Stimulated activated CD8-positive, alpha-beta memory T cell treated with anti-CD3 and anti-CD28 coated beads, Interleukin-2, amount 100 ng/mL, for 1 hour (primary cell): ENCODE measurements around the gene CCDC175.

ENCODE experiments used
- DNase-seq, 2 donors: peaks; one replicate each; pipeline ENCODE4 v3.0.0-alpha.2; 2020; ENCODE audit warnings: low read depth in 2 of 2

Gene CCDC175

GRCh38 chr14:59576332-59577294 lies at the start of gene CCDC175:
CCDC175 (minus strand) TSS chr14:59576812; CDS start chr14:59576775, 37 bp downstream.
- peak; percentile 59 to 72 for DNase-seq

GRCh38 chr14:59622631-59623030 lies 46.0 kb upstream of the CCDC175 start:
- DNase-seq: no peak

- DNase-seq: no peak
Observed at GRCh38 chr14:59619061-59619460, 42.4 kb upstream of the CCDC175 start.

GRCh38 chr14:59601056-59601455 lies 24.4 kb upstream of the CCDC175 start:
- DNase-seq: no peak

- no peak for DNase-seq
Observed at GRCh38 chr14:59600211-59600945, 23.8 kb upstream of the CCDC175 start.

GRCh38 chr14:59595071-59595470 lies 18.5 kb upstream of the CCDC175 start:
- DNase-seq: no peak

- DNase-seq: no peak
Observed at GRCh38 chr14:59591641-59592370, 15.2 kb upstream of the CCDC175 start.

DNA sequence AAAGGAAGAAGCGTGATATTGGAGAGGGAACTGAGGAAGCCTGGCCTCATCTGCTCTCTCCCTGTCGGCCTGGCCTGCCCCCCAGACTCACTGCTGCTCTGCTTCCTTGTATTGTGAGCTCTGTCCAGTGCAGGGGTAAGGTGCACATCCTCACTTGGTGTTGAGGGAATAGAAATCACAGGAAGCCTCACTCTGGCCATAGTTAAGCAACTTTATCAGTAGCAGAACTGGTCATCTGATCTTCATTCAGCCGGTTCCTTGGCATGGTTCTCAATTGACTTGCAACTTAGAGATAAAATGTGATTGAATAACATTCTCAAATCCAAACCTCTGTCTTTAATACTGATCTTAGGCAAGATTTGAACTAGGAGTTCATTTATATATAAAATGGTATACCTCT lies 11.5 kb upstream of the CCDC175 start:
- no peak for DNase-seq

DNA sequence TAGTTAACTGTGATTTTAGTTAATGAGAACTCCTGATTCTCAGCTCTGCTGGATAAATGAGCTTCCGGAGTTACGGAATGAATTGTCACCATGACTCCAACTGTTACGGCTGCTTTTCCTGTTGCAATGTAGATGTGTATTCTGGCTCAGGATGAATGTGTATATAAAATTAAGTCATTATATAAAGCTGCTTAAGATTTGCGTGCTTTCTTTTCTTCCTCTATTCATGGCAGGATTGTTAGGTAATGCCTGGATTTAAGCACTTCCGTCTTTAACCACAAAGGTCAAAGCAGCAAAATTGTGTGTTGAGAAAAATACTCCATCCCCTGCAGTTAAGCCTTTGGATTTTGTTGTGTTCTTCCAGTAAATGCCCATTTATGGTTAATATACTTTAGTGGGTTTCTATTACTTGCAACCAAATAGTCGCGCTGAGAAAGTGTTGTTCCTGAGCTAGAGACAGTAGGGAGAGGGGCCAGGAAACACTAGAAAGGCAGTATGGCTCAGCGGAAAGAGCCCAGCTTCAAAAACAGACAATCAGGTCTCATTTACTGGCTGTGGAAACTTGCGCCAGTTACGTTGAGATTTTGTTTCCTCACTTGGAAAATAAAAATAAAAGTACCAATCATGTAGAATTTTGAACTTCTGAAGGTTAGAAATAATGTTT lies 9.4 kb upstream of the CCDC175 start:
- no peak for DNase-seq

DNA sequence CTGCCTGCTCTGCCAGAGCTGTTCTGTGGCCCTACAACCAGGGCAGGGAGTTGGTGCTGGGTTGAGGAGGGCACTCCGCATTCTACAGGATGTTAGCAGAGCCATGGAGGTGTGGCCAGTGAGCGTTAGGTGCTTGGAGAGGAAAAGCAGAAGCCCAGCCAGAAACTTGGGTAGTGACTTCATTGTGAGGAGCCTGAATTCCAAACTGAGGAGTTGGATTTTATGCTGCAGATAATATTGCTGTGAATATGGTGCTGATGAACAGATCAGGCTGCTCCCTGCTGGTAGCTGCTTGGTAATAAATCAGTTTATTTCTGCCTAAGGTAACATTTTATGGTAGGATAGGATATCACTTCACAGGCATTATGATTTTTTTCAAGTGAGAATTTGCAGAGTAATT lies 7.1 kb upstream of the CCDC175 start:
- DNase-seq: no peak

DNA sequence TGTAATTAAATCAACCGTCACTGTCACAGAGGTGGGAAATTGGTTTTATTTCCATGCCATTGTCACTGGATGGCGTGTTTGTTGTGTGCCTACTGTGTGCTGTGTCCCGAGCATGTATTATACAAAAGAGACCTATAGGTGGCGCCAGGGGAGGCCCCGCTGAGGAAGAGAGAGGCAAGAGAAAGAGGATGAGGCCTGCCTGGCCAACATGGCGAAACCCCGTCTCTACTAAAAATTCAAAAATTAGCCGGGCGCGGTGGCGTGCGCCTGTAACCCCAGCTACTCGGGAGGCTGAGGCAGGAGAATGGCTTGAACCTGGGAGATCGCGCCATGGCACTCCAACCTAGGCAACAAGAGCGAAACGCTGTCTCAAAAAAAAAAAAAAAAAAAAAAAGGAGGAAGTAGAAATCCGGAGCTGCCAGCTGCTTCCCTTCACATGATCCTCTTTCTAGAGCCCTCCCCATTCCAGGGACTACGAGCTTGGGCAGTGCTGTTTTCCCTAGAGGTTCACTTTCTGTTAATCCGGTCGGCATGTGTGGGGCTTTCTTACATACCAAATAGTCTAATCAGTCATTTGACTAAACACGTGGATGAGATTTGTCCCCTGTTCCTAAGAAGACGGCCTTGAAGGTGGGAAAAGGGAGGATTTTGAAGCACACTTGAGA lies 6.4 kb upstream of the CCDC175 start:
- DNase-seq: no peak

- no peak for DNase-seq
Observed at GRCh38 chr14:59582161-59582560, 5.5 kb upstream of the CCDC175 start.

DNA sequence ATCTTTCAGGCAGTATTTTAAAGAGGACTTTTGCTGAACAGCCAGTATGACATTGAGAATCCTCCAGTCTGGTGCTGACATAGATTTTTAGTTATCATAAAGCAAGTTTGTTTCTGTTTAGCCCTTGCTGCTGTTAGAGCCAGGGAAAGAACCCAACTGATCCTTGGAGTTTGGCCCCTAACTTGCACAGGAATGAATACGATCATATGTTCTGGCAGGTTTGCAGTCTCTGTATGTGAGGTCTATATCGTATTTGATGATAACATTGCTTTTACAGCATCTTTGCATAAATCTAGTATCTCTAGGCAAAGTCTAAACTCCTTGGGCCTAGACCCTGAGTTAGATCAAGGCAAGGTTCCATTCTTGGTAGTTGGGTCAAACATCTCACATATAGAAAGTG lies 4.3 kb upstream of the CCDC175 start:
- DNase-seq: no peak

- no peak for DNase-seq
Observed at GRCh38 chr14:59570122-59570521, 6.5 kb downstream of the CCDC175 start.

- no peak for DNase-seq
Observed at GRCh38 chr14:59566725-59567124, 9.9 kb downstream of the CCDC175 start.

GRCh38 chr14:59566296-59566695 lies 10.3 kb downstream of the CCDC175 start:
- no peak for DNase-seq

GRCh38 chr14:59565087-59565486 lies 11.5 kb downstream of the CCDC175 start:
- no peak for DNase-seq

DNA sequence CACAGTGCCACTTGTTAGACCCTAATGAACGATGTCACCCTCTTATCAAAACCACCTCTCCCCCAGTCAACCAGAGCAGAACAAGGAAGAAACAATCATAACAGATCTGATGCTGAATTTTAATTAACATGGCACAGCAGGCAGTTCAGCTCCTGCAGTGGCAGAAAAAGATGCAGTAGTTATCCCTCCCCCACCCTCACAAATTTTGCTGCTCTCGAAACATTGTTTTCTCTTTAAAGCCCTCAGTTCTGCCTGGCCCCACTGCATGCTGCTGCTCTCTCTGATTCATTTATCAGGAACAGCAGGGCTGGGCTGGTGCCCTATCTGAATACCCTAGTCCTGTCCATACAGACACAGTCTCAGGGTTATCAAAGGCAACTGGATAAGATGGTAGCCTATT lies 12.2 kb downstream of the CCDC175 start:
- no peak for DNase-seq

GRCh38 chr14:59547310-59547709 lies 29.3 kb downstream of the CCDC175 start:
- no peak for DNase-seq

GRCh38 chr14:59543873-59544272 lies 32.7 kb downstream of the CCDC175 start:
- DNase-seq: no peak

DNA sequence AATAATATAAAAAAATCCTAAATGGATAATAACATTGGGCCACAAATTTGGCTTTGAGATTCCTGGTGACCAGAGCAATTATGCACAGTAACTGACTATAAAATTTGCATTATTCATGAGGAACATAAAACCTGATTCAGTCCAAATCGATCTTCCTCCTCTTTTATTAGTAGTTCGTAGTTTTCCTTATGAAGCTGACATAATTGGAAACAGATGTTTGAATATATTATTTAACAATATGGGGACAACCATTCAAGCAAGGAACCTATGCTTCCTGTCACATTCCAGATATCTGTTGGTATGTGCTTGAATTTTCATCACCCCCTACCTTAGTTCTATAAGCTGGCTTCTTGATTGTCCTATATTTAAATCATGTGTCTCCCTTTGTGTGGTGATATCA lies 34.9 kb downstream of the CCDC175 start:
- DNase-seq: no peak
